T-helper 1 cell treated with Interleukin-12 subunit alpha and Interleukin-12 subunit beta and Interleukin-4 antibody, amounts not matched to agents 30 ng/mL and 1 ng/mL, for 36 hours (primary cell): ENCODE results near the gene ESPN. TPM values are rescaled to one million over a fixed set of nuclear protein-coding genes. Genes with fewer than 3 reads are reported as not detected.

ENCODE experiments used
- intact Hi-C: fragments of 100-400 bp; cut with micrococcal nuclease; formaldehyde crosslinking; loops from one replicate; pipeline ENCODE4 v1.15.1; 2024
- total RNA-seq: library from RNA; stranded (reverse); gene quantifications from 2 replicates; pipeline ENCODE4 v1.2.3, GENCODE V29; 2022

The ESPN gene
- total RNA-seq, 1 donor from 2014 or later = 1.1 TPM

DNA sequence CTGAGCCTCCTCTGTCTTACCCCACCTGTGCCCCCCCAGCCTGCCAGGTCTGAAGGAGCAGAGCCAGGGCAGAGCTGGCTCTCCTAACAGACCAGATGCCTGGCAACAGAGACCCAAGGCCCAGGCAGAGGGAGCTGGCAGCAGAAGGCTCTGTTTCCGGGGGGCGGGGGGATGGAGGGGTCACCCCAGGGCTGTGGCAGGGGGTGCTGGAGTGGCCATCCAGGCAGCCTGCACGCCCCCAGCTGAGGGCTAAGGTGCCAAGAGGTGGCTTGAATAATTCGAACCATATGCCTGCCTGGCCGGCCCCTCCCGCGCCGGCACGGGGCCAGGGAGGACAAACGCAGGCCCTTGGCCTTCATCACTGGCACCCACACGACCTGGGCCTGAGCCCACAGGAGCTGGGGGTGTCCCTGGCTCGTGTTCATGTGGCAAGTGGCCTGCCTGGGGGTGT lies 82.9 kb downstream of the ESPN start:
- intact Hi-C loops = no loop called here

DNA sequence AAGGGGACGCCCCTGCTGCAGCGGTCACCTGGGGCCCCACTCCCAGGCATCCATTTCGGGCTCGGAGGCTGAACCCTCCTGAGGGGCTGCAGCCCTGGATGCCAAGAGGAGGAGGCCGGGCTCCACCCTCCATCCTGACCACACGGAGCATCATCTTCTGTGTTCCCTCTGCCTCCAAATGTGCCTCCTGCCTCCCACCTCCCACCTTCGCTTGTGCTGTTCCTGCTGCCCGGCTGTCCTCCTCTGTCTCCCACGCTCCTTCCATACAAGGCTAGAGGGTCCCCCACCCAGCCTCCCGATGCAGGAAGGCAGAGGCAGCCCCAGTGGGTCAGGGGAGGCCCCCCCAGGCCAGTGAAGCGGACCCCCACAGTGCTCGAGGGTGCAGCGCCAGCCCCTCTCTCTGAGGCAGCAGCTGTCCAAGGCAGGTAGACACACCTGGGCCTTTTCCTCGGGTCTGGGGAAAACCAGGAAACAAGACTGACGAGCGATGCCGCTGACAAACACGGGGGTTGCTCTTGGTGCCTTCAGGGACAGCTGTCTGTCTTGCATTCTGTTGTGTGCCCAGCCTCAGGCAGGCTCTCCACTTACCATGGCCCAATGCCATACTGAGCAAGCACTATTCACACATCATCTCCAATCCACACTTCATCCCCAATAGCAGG lies 83.7 kb downstream of the ESPN start:
- intact Hi-C loops = no loop called here

DNA sequence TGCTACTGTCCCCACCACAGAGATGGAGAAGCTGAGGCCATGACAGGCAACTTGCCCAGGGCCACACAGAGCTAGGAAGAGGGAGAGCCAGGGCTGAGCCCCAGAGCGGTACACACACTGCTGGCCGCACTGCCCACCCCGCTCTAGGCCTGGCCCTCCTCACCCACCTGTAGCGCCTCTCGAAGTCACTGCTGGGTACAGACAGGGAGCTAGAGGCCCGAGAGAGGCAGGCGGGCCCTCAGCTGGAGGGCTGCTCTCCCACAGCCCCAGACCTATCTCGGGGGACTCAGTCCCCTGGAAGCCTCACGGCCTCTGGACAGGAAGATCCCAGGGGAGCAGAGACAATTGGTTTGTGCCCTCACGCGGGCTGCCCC lies 84.2 kb downstream of the ESPN start:
- intact Hi-C loops = no loop called here

DNA sequence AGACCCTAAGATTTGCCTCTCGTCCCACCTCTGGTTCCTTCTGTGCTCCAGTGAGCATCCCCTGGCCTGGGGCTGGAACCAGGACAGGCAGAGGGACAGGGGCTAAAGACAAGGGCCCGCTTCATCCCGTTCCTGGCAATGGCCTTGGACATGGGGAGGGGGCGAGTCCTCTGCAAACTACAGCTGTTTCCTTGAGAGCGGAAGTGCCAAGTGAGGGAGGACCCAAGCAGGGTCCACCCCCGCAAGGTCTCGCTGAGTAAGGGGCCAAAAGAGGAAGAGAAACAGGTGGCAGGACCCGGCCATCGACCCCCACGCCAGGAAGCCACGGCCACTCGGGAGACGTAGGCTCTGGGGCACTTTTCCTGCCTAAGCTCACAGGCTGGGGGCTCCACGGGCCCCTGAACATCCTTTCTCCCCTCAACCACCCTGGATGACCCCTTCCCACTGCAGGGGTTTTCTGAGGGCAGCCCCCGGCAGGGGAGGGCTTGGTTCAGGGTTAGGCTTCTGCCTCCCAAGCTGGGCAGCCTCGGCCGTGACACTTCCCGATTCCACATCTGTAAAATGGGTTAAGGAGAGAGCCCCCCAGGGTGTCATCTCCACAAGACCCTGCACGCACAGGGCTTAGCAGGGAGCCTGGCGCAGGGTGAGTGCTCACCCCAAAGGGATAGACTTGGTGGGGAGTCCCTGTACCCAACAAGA lies 84.8 kb downstream of the ESPN start:
- intact Hi-C loops = no loop called here

DNA sequence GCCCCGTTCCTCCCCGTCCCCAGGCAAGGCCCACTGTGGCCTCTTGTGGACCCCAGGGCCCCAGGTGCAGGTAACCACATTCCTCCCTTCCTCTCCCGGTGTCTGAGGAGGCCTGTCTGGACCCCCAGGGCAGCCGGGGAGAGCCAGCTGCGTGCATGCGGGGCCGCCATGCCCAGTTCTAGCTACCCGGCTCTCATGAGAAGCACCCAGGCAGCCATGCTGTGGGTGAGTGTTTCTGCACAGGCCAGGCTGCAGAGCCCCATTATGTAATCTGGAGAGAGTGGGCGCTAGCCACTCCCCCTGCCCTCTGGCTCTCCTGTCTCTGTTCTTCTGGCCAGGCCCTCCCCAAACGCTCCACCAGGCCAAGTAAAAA lies 85.3 kb downstream of the ESPN start:
- intact Hi-C loops = no loop called here

DNA sequence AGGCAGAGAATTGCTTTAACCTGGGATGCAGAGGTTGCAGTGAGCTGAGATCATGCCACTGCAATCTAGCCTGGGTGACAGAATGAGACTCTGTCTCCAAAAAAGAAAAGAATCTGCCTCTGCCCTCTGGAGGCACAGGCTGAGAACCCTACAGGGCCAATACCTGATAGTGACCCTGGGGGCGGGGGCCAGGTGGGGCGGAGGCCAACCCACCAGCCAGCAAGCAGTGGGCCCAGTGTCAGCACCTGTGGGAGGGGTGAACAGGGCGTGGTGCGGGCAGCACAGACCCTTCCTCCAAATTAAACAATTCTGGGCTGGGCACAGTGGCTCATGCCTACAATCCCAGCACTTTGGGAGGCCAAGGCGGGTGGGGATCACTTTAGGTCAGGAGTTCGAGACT lies 85.9 kb downstream of the ESPN start:
- intact Hi-C loops = no loop called here

Other genes starting within 250 kb of the ESPN start
- gene CHD5, start 244.5 kb upstream of the ESPN start, total RNA-seq = 2.3 TPM in 2 replicates
- 318 and 345 TPM in 2 replicates for gene RPL22, start 225.2 kb upstream of the ESPN start, total RNA-seq
- gene RNF207, start 218.7 kb upstream of the ESPN start, total RNA-seq = 108 and 109 TPM in 2 replicates
- gene ICMT, start 188.8 kb upstream of the ESPN start, total RNA-seq = 53.7 and 55.0 TPM in 2 replicates
- gene HES3, start 180.6 kb upstream of the ESPN start, total RNA-seq = not detected in 2 replicates
- gene GPR153, start 163.7 kb upstream of the ESPN start, total RNA-seq = 2.6 and 3.1 TPM in 2 replicates
- 72.3 and 76.9 TPM in 2 replicates for gene ACOT7, start 31.0 kb upstream of the ESPN start, total RNA-seq
- gene HES2, start 4.9 kb upstream of the ESPN start, total RNA-seq = 0.63 and 1.1 TPM in 2 replicates
- 162 and 172 TPM in 2 replicates for gene TNFRSF25, start 41.4 kb downstream of the ESPN start, total RNA-seq
- gene PLEKHG5, start 66.9 kb downstream of the ESPN start, total RNA-seq = 1.8 and 2.0 TPM in 2 replicates
- gene NOL9, start 129.7 kb downstream of the ESPN start, total RNA-seq = 53.8 and 54.5 TPM in 2 replicates
- gene TAS1R1, start 130.5 kb downstream of the ESPN start, total RNA-seq = not detected in 2 replicates
- 43.3 and 46.6 TPM in 2 replicates for gene ZBTB48, start 155.2 kb downstream of the ESPN start, total RNA-seq
- gene KLHL21, start 178.1 kb downstream of the ESPN start, total RNA-seq = 26.0 and 28.1 TPM in 2 replicates
- 12.2 and 13.8 TPM in 2 replicates for gene PHF13, start 189.0 kb downstream of the ESPN start, total RNA-seq
- gene THAP3, start 200.1 kb downstream of the ESPN start, total RNA-seq = 20.0 and 23.9 TPM in 2 replicates